Measurements from ENCODE around the gene ISCA2. TPM values are rescaled to one million over a fixed set of nuclear protein-coding genes. Genes with fewer than 3 reads are reported as not detected.

Gene ISCA2
- total and polyA plus RNA-seq, 2 experiments from 2014 or later: 21.5 to 80.2 TPM

- Histone ChIP-seq H3K4me3 (no peak overlapping the region), H3K27ac (no peak overlapping the region), H3K4me2 (no peak overlapping the region), H3K9me2 (replicated peaks; ENCODE audit: insufficient read depth) (no peaks in the 10 kb centered on the region), H3K27me3 (no peaks in the 10 kb centered on the region), H4K20me1 (ENCODE audit: insufficient read depth, poor library complexity, severe bottlenecking) (no peaks in the 10 kb centered on the region), H3K9me3 (ENCODE audit: low read depth) (no peaks in the 10 kb centered on the region), H3K79me2 (no peaks in the 10 kb centered on the region), H3K4me1 (ENCODE audit: insufficient read depth) (no peaks in the 10 kb centered on the region), H2AFZ (no peak overlapping the region), H3K36me3 (replicated peaks; ENCODE audit: insufficient read depth, low read depth) (no peaks in the 10 kb centered on the region)
- no peak for DNase-seq (ENCODE audit: low spot score)
- 93% methylated on average over 3 of the region's 3 CpGs for WGBS (ENCODE audit: low lambda C conversion rate, missing lambda C conversion rate)
- TF ChIP-seq EZH2phosphoT487 (IDR thresholded peaks at IDR 0.05; ENCODE audit: low read depth, severe bottlenecking, unreplicated experiment) (no peak), EZH2 (IDR thresholded peaks at IDR 0.05; ENCODE audit: borderline replicate concordance) (no peak), CTCF (IDR thresholded peaks at IDR 0.05; ENCODE audit: poor library complexity) (no peak)
These were observed 17.0 kb upstream of the ISCA2 start for GRCh38 chr14:74476607-74477006.

GRCh38 chr14:74478996-74479635 is 14.4 kb upstream of the ISCA2 start:
- peak; percentile 26 for DNase-seq (ENCODE audit: low spot score)
- Histone ChIP-seq H3K4me1 (ENCODE audit: insufficient read depth) (no peaks in the 10 kb centered on the region), H3K27me3 (no peaks in the 10 kb centered on the region), H3K4me3 (no peak overlapping the region), H2AFZ (no peak overlapping the region), H3K27ac (no peak overlapping the region), H3K79me2 (no peaks in the 10 kb centered on the region), H3K9me3 (ENCODE audit: low read depth) (no peaks in the 10 kb centered on the region), H3K4me2 (no peak overlapping the region), H3K36me3 (replicated peaks; ENCODE audit: insufficient read depth, low read depth) (no peaks in the 10 kb centered on the region), H4K20me1 (ENCODE audit: insufficient read depth, poor library complexity, severe bottlenecking) (no peaks in the 10 kb centered on the region), H3K9me2 (replicated peaks; ENCODE audit: insufficient read depth) (no peaks in the 10 kb centered on the region)
- TF ChIP-seq CTCF (IDR thresholded peaks at IDR 0.05; ENCODE audit: poor library complexity) (peak; percentile 57), EZH2 (IDR thresholded peaks at IDR 0.05; ENCODE audit: borderline replicate concordance) (no peak)
- 87% methylated on average over 2 of the region's 2 CpGs for WGBS (ENCODE audit: low lambda C conversion rate, missing lambda C conversion rate)

GRCh38 chr14:74480046-74480445 is 13.5 kb upstream of the ISCA2 start:
- H3K9me3 ChIP-seq (ENCODE audit: low read depth): no peaks in the 10 kb centered on the region
- no peaks in the 10 kb centered on the region for H4K20me1 ChIP-seq (ENCODE audit: insufficient read depth, poor library complexity, severe bottlenecking)
- no peaks in the 10 kb centered on the region for H3K27me3 ChIP-seq
- H3K36me3 ChIP-seq (replicated peaks; ENCODE audit: insufficient read depth, low read depth): no peaks in the 10 kb centered on the region
- H3K79me2 ChIP-seq: no peaks in the 10 kb centered on the region
- WGBS (ENCODE audit: low lambda C conversion rate, missing lambda C conversion rate): 73% methylated on average over 4 of the region's 4 CpGs
- no peaks in the 10 kb centered on the region for H3K9me2 ChIP-seq (replicated peaks; ENCODE audit: insufficient read depth)
- H3K4me3 ChIP-seq: no peak overlapping the region
- H3K4me1 ChIP-seq (ENCODE audit: insufficient read depth): no peaks in the 10 kb centered on the region
- H3K27ac ChIP-seq: no peak overlapping the region
- TF ChIP-seq CTCF (IDR thresholded peaks at IDR 0.05; ENCODE audit: poor library complexity) (no peak), EZH2phosphoT487 (IDR thresholded peaks at IDR 0.05; ENCODE audit: low read depth, severe bottlenecking, unreplicated experiment) (no peak), EZH2 (IDR thresholded peaks at IDR 0.05; ENCODE audit: borderline replicate concordance) (no peak)
- DNase-seq (ENCODE audit: low spot score): no peak
- H3K4me2 ChIP-seq: no peak overlapping the region
- H2AFZ ChIP-seq: no peak overlapping the region

All from hepatocyte (in vitro differentiated cells).